ENCODE measurements around the gene ALAS1. TPM values are rescaled to one million over a fixed set of nuclear protein-coding genes. Genes with fewer than 3 reads are reported as not detected.

ALAS1 gene
- 50.7 TPM in 2 replicates for total RNA-seq (2014; rRNA removed; shearing (Covaris generic))

DNA sequence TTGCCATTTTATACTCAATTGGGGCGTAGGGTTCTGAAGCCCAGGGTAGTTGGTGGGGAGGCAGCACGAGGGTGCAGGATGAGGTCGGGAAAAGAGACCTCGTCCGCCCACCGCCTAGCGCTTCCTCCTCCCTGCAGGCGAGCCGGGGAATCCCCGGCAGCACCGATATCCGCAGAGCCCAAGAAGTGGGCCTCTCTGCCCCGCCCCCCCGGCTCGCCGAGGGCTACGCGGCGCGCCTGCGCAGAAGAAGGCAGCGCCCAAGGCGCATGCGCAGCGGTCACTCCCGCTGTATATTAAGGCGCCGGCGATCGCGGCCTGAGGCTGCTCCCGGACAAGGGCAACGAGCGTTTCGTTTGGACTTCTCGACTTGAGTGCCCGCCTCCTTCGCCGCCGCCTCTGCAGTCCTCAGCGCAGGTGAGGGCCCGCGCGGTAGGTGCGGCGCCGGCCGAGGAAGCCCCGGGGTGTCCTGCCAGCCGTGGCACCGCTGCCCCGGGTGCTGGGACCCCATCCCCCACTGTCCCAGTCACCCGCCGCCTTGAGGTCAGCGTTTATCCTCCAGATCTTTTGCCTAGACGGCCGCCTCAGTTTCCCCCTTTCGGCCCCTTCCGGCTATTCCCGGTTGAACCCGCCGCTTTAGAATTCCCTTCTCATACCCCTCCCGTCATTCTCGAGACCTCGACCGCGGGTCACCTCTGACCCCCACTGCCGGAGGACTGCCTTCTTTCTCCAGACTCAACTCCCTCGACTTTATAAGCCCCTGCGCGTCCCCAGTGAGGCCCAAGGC is at the start of gene ALAS1:
ALAS1 (plus strand) TSS at position 319 of the 784 bp plus-strand sequence. CDS start 1,082 bp downstream, outside the sequence.

GRCh38 chr3:52154135-52155094 is 43.5 kb upstream of the ALAS1 start, which contains the start of gene POC1A:
Gene POC1A, minus strand, starts transcription at chr3:52154423. Its CDS starts 51 bp downstream, at chr3:52154372.

GRCh38 chr3:52225452-52226228 is 27.7 kb downstream of the ALAS1 start, which contains the start of gene TLR9:
Gene TLR9, minus strand, starts transcription at chr3:52225645. Its CDS starts 116 bp downstream, at chr3:52225529.

DNA sequence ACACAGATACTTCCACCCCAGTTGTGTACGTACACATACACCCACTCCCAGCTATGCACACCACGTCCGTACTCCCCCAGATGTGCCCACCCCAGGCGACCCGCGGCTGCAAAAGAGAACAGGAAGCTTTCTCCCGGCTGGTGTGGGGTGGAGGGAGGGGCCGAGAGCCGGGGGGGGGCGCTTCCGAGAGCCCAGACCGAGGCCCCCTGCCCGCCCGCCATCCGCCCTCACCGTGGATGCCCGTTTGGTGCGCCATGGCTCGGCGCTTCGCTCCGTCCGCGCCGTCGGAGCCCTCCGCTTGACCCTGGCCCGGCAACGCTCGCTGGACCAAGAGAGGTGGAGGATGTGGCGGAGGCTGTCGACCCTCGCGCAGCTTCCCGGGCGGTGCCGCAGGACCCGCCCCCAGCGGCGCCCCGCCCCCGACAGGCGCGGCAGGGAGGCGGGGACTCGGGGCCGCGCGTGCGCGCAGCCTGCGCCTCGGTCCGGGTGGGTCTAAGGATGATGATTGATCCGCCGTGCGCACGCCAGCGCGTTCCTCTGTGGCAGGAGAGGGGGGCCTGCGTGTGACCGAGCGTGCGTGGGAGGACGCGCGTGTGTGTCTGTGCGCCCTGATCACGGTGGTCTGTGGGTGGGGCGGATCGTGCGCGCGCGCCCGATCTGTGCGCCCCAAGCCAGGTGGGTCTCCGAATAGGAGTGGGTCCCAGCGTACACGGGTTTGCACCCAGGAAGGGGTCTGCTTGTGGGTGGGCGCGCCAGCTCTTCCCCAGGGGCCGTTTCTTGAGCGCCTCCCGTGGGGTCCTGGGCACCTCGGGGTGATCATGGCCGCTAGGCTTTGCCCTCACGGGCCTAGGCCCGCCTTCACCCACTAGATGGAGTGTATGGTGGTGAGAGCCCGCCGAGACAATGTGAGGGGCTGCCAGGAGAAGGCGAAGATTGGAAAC is 41.1 kb downstream of the ALAS1 start, which contains the start of gene TWF2:
TWF2 (minus strand) TSS at position 398 of the 941 bp plus-strand sequence; CDS start at position 256, 142 bp downstream.

GRCh38 chr3:52245322-52246263 is 47.6 kb downstream of the ALAS1 start, which contains the start of gene PPM1M:
Gene PPM1M, plus strand, starts transcription at chr3:52245759. Its CDS starts 66 bp downstream, at chr3:52245825.

Other genes with a start within 250 kb of the ALAS1 start
- 0.40 TPM in 1 of 2 replicates, not detected in the other for gene GPR62, start 242.8 kb upstream of the ALAS1 start, total RNA-seq (2014; rRNA removed; shearing (Covaris generic))
- gene PCBP4, start 230.7 kb upstream of the ALAS1 start, total RNA-seq (2014; rRNA removed; shearing (Covaris generic)) = 147 and 161 TPM in 2 replicates
- 62.9 and 81.4 TPM in 2 replicates for gene ABHD14B, start 224.1 kb upstream of the ALAS1 start, total RNA-seq (2014; rRNA removed; shearing (Covaris generic))
- 13.7 and 14.8 TPM in 2 replicates for gene ABHD14A, start 223.1 kb upstream of the ALAS1 start, total RNA-seq (2014; rRNA removed; shearing (Covaris generic))
- gene ACY1, start 214.6 kb upstream of the ALAS1 start, total RNA-seq (2014; rRNA removed; shearing (Covaris generic)) = 160 and 207 TPM in 2 replicates
- 1,860 and 1,974 TPM in 2 replicates for gene RPL29, start 202.3 kb upstream of the ALAS1 start, total RNA-seq (2014; rRNA removed; shearing (Covaris generic))
- gene DUSP7, start 141.6 kb upstream of the ALAS1 start, total RNA-seq (2014; rRNA removed; shearing (Covaris generic)) = 28.4 and 29.2 TPM in 2 replicates
- 21.6 and 23.9 TPM in 2 replicates for gene POC1A, start 43.7 kb upstream of the ALAS1 start, total RNA-seq (2014; rRNA removed; shearing (Covaris generic))
- not detected in 2 replicates for gene TLR9, start 27.5 kb downstream of the ALAS1 start, total RNA-seq (2014; rRNA removed; shearing (Covaris generic))
- gene TWF2, start 41.0 kb downstream of the ALAS1 start, total RNA-seq (2014; rRNA removed; shearing (Covaris generic)) = 180 and 215 TPM in 2 replicates
- gene PPM1M, start 47.6 kb downstream of the ALAS1 start, total RNA-seq (2014; rRNA removed; shearing (Covaris generic)) = 16.3 and 17.4 TPM in 2 replicates
- gene WDR82, start 80.5 kb downstream of the ALAS1 start, total RNA-seq (2014; rRNA removed; shearing (Covaris generic)) = 31.2 and 32.3 TPM in 2 replicates
- gene GLYCTK, start 89.7 kb downstream of the ALAS1 start, total RNA-seq (2014; rRNA removed; shearing (Covaris generic)) = 17.6 and 22.7 TPM in 2 replicates
- 6.9 and 8.1 TPM in 2 replicates for gene DNAH1, start 118.2 kb downstream of the ALAS1 start, total RNA-seq (2014; rRNA removed; shearing (Covaris generic))
- 72.0 and 95.9 TPM in 2 replicates for gene BAP1, start 211.8 kb downstream of the ALAS1 start, total RNA-seq (2014; rRNA removed; shearing (Covaris generic))
- gene PHF7, start 212.5 kb downstream of the ALAS1 start, total RNA-seq (2014; rRNA removed; shearing (Covaris generic)) = 6.6 and 10.2 TPM in 2 replicates
- 1.2 and 1.8 TPM in 2 replicates for gene SEMA3G, start 246.9 kb downstream of the ALAS1 start, total RNA-seq (2014; rRNA removed; shearing (Covaris generic))